ENCODE measurements around the gene HES2. TPM values are rescaled to one million over a fixed set of nuclear protein-coding genes. Genes with fewer than 3 reads are reported as not detected.
A peak's percentile ranks its signal among the peaks of the same experiment; 100 is the strongest.
"Not testable (repeated sequence)": the region's sequence is repeated elsewhere in the genome, so short reads cannot be mapped to it uniquely, and the experiment has no call there.

Gene HES2
- total RNA-seq, 1 donor from 2014 or later: 0.10 TPM

DNA sequence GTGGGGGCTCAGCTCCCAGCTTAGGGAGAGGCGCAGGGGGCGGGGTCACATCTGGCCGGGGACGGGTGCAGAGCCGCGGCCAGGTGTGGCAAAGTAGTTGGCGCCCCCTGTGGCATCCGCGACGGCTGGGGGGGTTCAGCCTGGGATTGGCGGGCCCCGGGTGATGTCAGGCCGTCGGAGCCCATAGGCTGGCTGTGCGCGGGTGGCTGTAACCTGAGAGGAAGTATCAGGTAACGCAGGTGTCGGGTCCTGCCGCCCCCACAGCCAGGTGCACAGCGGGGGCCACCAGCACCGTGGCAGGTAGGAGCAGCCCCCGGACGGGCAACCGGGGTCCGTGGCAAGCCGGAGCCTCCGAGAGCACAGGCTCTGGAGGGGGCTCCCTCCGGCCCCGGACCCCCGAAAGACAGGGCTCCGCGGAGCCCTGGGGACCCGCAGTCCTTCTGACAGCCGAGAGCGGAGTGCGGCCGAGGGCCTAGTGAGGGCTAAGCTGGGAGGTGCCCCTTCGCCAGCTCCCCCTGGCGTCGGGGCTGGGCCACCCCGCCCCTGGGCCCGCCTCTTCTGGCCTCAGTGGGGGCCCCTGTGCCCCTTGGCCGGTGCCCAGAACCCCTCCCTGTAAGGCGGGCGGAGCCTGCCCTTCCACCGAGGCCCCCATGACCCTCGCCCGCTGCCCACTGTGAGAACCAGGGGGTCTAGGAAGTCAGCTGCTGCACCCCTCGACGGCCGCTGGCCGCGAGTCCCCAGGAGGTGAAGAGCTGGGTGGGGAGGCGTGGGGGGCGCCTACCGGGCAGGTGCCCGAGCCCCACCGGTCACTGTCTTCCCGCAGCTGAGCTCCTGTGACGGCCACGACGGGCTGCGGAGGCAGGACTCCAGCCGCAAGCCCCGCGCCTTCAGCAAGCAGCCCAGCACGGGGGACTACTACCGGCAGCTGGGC is 28.4 kb upstream of the HES2 start:
- H3K4me1 Mint-ChIP-seq (ENCODE audit: unreplicated experiment): peaks cover 7% of the 10 kb centered on the region
- TF ChIP-seq, protein P1, sequence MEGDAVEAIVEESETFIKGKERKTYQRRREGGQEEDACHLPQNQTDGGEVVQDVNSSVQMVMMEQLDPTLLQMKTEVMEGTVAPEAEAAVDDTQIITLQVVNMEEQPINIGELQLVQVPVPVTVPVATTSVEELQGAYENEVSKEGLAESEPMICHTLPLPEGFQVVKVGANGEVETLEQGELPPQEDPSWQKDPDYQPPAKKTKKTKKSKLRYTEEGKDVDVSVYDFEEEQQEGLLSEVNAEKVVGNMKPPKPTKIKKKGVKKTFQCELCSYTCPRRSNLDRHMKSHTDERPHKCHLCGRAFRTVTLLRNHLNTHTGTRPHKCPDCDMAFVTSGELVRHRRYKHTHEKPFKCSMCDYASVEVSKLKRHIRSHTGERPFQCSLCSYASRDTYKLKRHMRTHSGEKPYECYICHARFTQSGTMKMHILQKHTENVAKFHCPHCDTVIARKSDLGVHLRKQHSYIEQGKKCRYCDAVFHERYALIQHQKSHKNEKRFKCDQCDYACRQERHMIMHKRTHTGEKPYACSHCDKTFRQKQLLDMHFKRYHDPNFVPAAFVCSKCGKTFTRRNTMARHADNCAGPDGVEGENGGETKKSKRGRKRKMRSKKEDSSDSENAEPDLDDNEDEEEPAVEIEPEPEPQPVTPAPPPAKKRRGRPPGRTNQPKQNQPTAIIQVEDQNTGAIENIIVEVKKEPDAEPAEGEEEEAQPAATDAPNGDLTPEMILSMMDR (IDR thresholded peaks at IDR 0.05; ENCODE audit: unreplicated experiment): peak; percentile 19
- H3K36me3 Mint-ChIP-seq (ENCODE audit: low read depth, unreplicated experiment): peaks cover 4% of the 10 kb centered on the region
- DNase-seq (ENCODE audit: low spot score): no peak
- H3K27ac Mint-ChIP-seq (ENCODE audit: unreplicated experiment): no peak overlapping the region
- H3K4me3 Mint-ChIP-seq (ENCODE audit: unreplicated experiment): no peak overlapping the region
- H3K27me3 Mint-ChIP-seq (ENCODE audit: unreplicated experiment): peaks cover 11% of the 10 kb centered on the region
- H3K9me3 Mint-ChIP-seq (ENCODE audit: unreplicated experiment): no peaks in the 10 kb centered on the region

DNA sequence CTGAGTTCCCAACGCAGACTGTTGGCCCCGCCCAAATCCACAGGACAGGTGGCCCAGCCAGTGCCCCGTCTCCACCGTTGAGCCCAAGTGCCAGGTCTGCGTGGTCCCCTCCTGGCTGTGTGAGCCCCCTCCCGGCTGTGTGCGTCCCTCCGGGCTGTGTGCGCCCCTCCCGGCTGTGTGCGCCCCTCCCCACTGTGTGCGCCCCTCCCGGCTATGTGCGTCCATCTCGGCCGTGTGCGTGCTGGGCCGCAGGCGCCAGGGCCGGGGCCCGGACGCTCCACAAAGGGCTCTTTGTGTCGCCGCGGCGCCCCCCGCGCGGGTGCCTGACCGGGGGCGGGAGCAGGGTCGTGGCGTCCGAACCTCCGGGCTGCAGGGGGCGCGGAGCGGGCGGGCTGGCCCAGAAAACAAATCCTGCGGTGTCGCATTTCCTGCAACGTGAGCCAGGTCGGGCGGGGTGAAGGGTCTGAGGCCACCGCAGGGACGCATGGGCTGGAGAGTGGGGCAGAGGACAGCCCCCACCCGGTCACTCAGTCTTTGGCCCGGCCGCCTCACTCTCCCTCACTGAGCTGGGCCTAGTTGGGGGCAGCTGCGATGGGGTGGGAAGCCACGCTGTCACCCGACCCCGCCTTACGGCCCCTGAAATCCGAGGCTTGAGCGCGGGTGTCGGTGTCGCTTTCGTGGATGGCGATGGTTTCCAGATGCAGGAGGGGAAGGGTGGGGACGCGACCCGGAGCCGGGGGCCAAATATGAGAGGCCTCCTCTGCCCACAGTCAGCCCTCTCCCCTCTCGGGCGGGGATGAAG is 27.5 kb upstream of the HES2 start:
- Mint-ChIP-seq H3K4me1 (ENCODE audit: unreplicated experiment) (peaks cover 7% of the 10 kb centered on the region), H3K9me3 (ENCODE audit: unreplicated experiment) (no peaks in the 10 kb centered on the region), H3K27me3 (ENCODE audit: unreplicated experiment) (peaks cover 9% of the 10 kb centered on the region), H3K27ac (ENCODE audit: unreplicated experiment) (no peak overlapping the region), H3K4me3 (ENCODE audit: unreplicated experiment) (no peak overlapping the region), H3K36me3 (ENCODE audit: low read depth, unreplicated experiment) (peaks cover 4% of the 10 kb centered on the region)
- TF ChIP-seq, protein P1 (IDR thresholded peaks at IDR 0.05; ENCODE audit: unreplicated experiment): no peak
- no peak for DNase-seq (ENCODE audit: low spot score)

DNA sequence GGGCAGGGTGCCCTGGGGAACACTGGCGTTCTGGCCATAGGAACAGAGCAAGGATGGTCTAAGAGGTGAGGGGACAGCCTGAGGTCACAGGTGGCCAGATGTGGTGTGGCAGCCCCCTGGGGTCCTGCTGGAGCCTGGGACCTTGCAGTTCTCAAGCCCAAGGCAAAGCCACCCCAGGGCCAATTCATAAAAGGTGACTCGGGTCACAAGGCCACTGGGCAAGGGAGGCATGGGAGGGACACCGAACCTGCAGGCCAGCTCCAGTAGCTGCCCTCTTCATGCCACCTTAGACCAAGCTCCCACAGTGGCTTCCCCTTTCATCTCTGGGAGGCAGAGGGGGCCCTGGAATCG is 26.9 kb upstream of the HES2 start:
- Mint-ChIP-seq H3K36me3 (ENCODE audit: low read depth, unreplicated experiment) (peaks cover 4% of the 10 kb centered on the region), H3K27ac (ENCODE audit: unreplicated experiment) (no peak overlapping the region), H3K4me3 (ENCODE audit: unreplicated experiment) (no peak overlapping the region), H3K27me3 (ENCODE audit: unreplicated experiment) (peaks cover 9% of the 10 kb centered on the region), H3K9me3 (ENCODE audit: unreplicated experiment) (no peaks in the 10 kb centered on the region), H3K4me1 (ENCODE audit: unreplicated experiment) (peaks cover 7% of the 10 kb centered on the region)
- TF ChIP-seq, protein P1 (IDR thresholded peaks at IDR 0.05; ENCODE audit: unreplicated experiment): no peak
- no peak for DNase-seq (ENCODE audit: low spot score)

DNA sequence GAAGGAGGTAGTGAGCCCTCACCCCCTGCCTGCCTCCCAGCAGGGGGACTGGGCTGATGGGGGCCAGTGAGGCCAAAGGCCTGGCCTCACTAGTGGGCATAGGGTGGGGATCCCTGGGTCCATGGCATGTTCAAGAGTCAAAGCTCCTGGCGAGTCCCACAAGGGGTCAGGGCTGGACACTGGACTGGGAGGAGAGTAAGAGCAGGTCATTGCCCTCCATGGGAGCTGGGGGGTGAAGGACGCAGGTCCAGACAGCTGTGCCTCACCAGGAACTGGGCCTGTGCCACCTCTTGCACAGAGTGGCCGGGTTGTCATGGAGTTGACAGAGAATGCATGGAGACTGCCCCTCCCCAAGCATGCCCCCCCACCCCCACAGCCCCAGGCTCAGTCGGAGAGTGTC is 26.2 kb upstream of the HES2 start:
- H3K27me3 Mint-ChIP-seq (ENCODE audit: unreplicated experiment): peaks cover 14% of the 10 kb centered on the region
- not testable (repeated sequence) for H3K9me3 Mint-ChIP-seq (ENCODE audit: unreplicated experiment); H3K4me3 Mint-ChIP-seq (ENCODE audit: unreplicated experiment)

DNA sequence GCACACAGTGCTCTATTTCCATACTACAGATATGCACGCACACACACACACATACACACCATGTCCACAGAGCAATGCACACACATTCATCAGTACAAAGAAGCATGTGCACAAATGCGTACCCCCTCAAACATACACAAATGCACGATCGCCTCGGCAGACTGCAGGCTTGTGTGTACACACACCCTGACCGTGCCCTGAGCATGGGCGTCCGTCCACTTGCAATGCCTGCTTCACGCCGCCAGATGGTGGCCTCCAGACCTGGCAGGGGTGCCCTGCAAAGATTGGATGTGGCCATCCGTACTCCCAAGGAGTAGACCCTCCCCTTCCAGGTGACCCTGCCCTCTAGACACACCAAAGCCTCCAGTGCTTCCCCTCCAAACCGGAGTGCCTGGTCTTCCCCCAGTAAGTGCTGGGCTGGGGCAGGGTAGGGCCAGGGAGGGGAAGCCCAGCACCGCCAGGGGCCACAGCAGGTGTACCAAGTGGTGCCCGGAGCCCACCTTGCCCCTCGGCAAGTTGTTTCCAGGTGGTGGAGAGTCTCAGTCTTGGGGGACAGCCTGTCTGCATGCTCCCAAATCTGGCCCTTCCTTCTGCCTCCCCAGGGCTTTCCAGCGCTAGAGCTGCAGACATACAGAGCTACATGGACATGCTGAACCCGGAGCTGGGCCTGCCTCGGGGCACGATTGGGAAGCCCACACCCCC is 25.5 kb upstream of the HES2 start:
- peaks cover 4% of the 10 kb centered on the region for H3K36me3 Mint-ChIP-seq (ENCODE audit: low read depth, unreplicated experiment)
- TF ChIP-seq, protein P1 (IDR thresholded peaks at IDR 0.05; ENCODE audit: unreplicated experiment): peak; percentile 61
- H3K9me3 Mint-ChIP-seq (ENCODE audit: unreplicated experiment): no peaks in the 10 kb centered on the region
- peaks cover 7% of the 10 kb centered on the region for H3K4me1 Mint-ChIP-seq (ENCODE audit: unreplicated experiment)
- no peak overlapping the region for H3K4me3 Mint-ChIP-seq (ENCODE audit: unreplicated experiment)
- peak; percentile 60 for DNase-seq (ENCODE audit: low spot score)
- no peak overlapping the region for H3K27ac Mint-ChIP-seq (ENCODE audit: unreplicated experiment)
- H3K27me3 Mint-ChIP-seq (ENCODE audit: unreplicated experiment): peaks cover 11% of the 10 kb centered on the region

More for the DNA sequence above, 26.2 kb upstream of the HES2 start:
- H3K4me1 Mint-ChIP-seq (ENCODE audit: unreplicated experiment); H3K27ac Mint-ChIP-seq (ENCODE audit: unreplicated experiment); DNase-seq (ENCODE audit: low spot score); H3K36me3 Mint-ChIP-seq (ENCODE audit: low read depth, unreplicated experiment): not testable (repeated sequence)

Data from endothelial cell (in vitro differentiated cells).